GM19438 (cell line): ENCODE results near the gene NEU3.
"Not testable (repeated sequence)": the region's sequence is repeated elsewhere in the genome, so short reads cannot be mapped to it uniquely, and the experiment has no call there.

Experiments
- ATAC-seq: cut with Tn5 transposase; IDR thresholded peaks from one replicate; pipeline ENCODE4 v1.9.1; 2021; ENCODE audit warnings: low read depth; ENCODE audit not compliant: unreplicated experiment

Gene NEU3

GRCh38 chr11:75028321-75028720, 39.6 kb downstream of the NEU3 start:
- ATAC-seq = no peak

GRCh38 chr11:75028724-75029123, 40.0 kb downstream of the NEU3 start:
- ATAC-seq = no peak

GRCh38 chr11:75029836-75030631, 41.3 kb downstream of the NEU3 start:
- ATAC-seq = no peak

GRCh38 chr11:75031224-75031753, 42.6 kb downstream of the NEU3 start:
- no peak for ATAC-seq

- no peak for ATAC-seq
These were observed 43.2 kb downstream of the NEU3 start for GRCh38 chr11:75031771-75032549.

- no peak for ATAC-seq
These were observed 43.8 kb downstream of the NEU3 start for GRCh38 chr11:75032550-75032935.

GRCh38 chr11:75033916-75034315, 45.2 kb downstream of the NEU3 start:
- ATAC-seq = no peak

GRCh38 chr11:75035256-75035655, 46.5 kb downstream of the NEU3 start:
- no peak for ATAC-seq

GRCh38 chr11:75035911-75036565, 47.3 kb downstream of the NEU3 start:
- ATAC-seq = no peak

GRCh38 chr11:75040167-75040770, 51.5 kb downstream of the NEU3 start:
- ATAC-seq = no peak

GRCh38 chr11:75041263-75041662, 52.5 kb downstream of the NEU3 start:
- no peak for ATAC-seq

- ATAC-seq = not testable (repeated sequence)
These were observed 53.1 kb downstream of the NEU3 start for GRCh38 chr11:75041821-75042220.

- not testable (repeated sequence) for ATAC-seq
These were observed 55.8 kb downstream of the NEU3 start for GRCh38 chr11:75044381-75045170.

GRCh38 chr11:75046668-75047067, 57.9 kb downstream of the NEU3 start:
- ATAC-seq = not testable (repeated sequence)

- no peak for ATAC-seq
These were observed 58.5 kb downstream of the NEU3 start for GRCh38 chr11:75047191-75047590.

GRCh38 chr11:75049501-75050266, 61.0 kb downstream of the NEU3 start:
- ATAC-seq = not testable (repeated sequence)

- ATAC-seq = no peak
These were observed 61.8 kb downstream of the NEU3 start for GRCh38 chr11:75050516-75050915.

GRCh38 chr11:75051043-75051442, 62.3 kb downstream of the NEU3 start:
- no peak for ATAC-seq

GRCh38 chr11:75052457-75052856, 63.7 kb downstream of the NEU3 start:
- ATAC-seq = no peak
